RWPE2 (cell line): ENCODE results near the gene RBM28.
A peak's percentile ranks its signal among the peaks of the same experiment; 100 is the strongest.

Experiments used
- ATAC-seq: fragments of 200-7000 bp; cut with Tn5 transposase; 3 replicates; pipeline ENCODE4 v1.9.1; 2021; ENCODE audit warnings: low read depth
- DNase-seq: peaks from one replicate; pipeline ENCODE4 v3.0.0-alpha.2; 2020; ENCODE audit warnings: low spot score
- H3K27ac ChIP-seq: fragments of 450-650 bp; 2 replicates; pipeline ENCODE4 v1.5.1; 2017; ENCODE audit warnings: mild to moderate bottlenecking; ENCODE audit not compliant: poor library complexity, severe bottlenecking
- H3K27me3 ChIP-seq: fragments of 250-450 bp; sonication (Bioruptor Pico); 2 replicates; pipeline ENCODE4 v1.5.1; 2021; ENCODE audit warnings: mild to moderate bottlenecking, moderate library complexity; ENCODE audit not compliant: insufficient read depth, poor library complexity, severe bottlenecking
- H3K36me3 ChIP-seq: fragments of 250-450 bp; sonication (Bioruptor Pico); 2 replicates; pipeline ENCODE4 v1.5.1; 2020; ENCODE audit warnings: low read depth, mild to moderate bottlenecking, moderate library complexity
- H3K4me1 ChIP-seq: fragments of 250-450 bp; sonication (Bioruptor Pico); 2 replicates; pipeline ENCODE4 v1.5.1; 2021; ENCODE audit warnings: mild to moderate bottlenecking, moderate library complexity; ENCODE audit not compliant: insufficient read depth, poor library complexity, severe bottlenecking
- H3K4me3 ChIP-seq: fragments of 250-450 bp; sonication (Bioruptor Pico); 2 replicates; pipeline ENCODE4 v1.5.1; 2021; ENCODE audit warnings: mild to moderate bottlenecking, moderate library complexity; ENCODE audit not compliant: severe bottlenecking
- H3K9me3 ChIP-seq: fragments of 250-450 bp; sonication (Bioruptor Pico); 2 replicates; pipeline ENCODE4 v1.5.1; 2021; ENCODE audit warnings: mild to moderate bottlenecking, moderate library complexity; ENCODE audit not compliant: severe bottlenecking
- CTCF ChIP-seq: fragments of 450-650 bp; IDR thresholded peaks from one replicate; pipeline ENCODE4 v1.5.1; 2017; ENCODE audit warnings: mild to moderate bottlenecking, moderate library complexity; ENCODE audit not compliant: poor library complexity, severe bottlenecking

The RBM28 gene

GRCh38 chr7:128373606-128374005 lies 29.9 kb upstream of the RBM28 start:
- DNase-seq, result no peak

GRCh38 chr7:128370491-128370890 lies 26.8 kb upstream of the RBM28 start:
- DNase-seq (no peak), ATAC-seq (no peak)
- Histone ChIP-seq H3K4me3 (no peak overlapping the region), H3K27ac (no peak overlapping the region), H3K27me3 (no peaks in the 10 kb centered on the region), H3K9me3 (no peaks in the 10 kb centered on the region), H3K36me3 (no peaks in the 10 kb centered on the region), H3K4me1 (peaks cover 10% of the 10 kb centered on the region)
- no peak for TF ChIP-seq CTCF

More at GRCh38 chr7:128373606-128374005, 29.9 kb upstream of the RBM28 start:
- no peaks in the 10 kb centered on the region for H3K36me3 ChIP-seq
- H3K4me1 ChIP-seq, result no peaks in the 10 kb centered on the region
- H3K9me3 ChIP-seq, result no peaks in the 10 kb centered on the region
- TF ChIP-seq CTCF, result no peak
- no peak overlapping the region for H3K4me3 ChIP-seq
- H3K27me3 ChIP-seq, result no peaks in the 10 kb centered on the region
- ATAC-seq, result no peak
- H3K27ac ChIP-seq, result no peak overlapping the region

- peaks cover 10% of the 10 kb centered on the region for H3K4me1 ChIP-seq
- H3K36me3 ChIP-seq, result no peaks in the 10 kb centered on the region
- peaks cover 6% of the 10 kb centered on the region for H3K27me3 ChIP-seq
- no peak overlapping the region for H3K27ac ChIP-seq
- TF ChIP-seq CTCF, result no peak
- ATAC-seq (no peak), DNase-seq (no peak)
- no peak overlapping the region for H3K4me3 ChIP-seq
- H3K9me3 ChIP-seq, result no peaks in the 10 kb centered on the region
Measured at GRCh38 chr7:128366986-128367385, 23.3 kb upstream of the RBM28 start.

- H3K9me3 ChIP-seq, result no peaks in the 10 kb centered on the region
- peak; percentile 59 for ATAC-seq
- no peaks in the 10 kb centered on the region for H3K36me3 ChIP-seq
- no peak for TF ChIP-seq CTCF
- no peak overlapping the region for H3K4me3 ChIP-seq
- no peak overlapping the region for H3K27ac ChIP-seq
- peaks cover 6% of the 10 kb centered on the region for H3K27me3 ChIP-seq
- DNase-seq, result no peak
- H3K4me1 ChIP-seq, result peaks cover 10% of the 10 kb centered on the region
Measured at GRCh38 chr7:128366300-128366699, 22.6 kb upstream of the RBM28 start.

GRCh38 chr7:128365432-128365831 lies 21.7 kb upstream of the RBM28 start:
- no peak overlapping the region for H3K27ac ChIP-seq
- no peaks in the 10 kb centered on the region for H3K9me3 ChIP-seq
- no peak for TF ChIP-seq CTCF
- no peak for DNase-seq
- H3K4me1 ChIP-seq, result peaks cover 10% of the 10 kb centered on the region
- H3K4me3 ChIP-seq, result no peak overlapping the region
- no peak for ATAC-seq
- H3K36me3 ChIP-seq, result no peaks in the 10 kb centered on the region
- peaks cover 11% of the 10 kb centered on the region for H3K27me3 ChIP-seq
